Osteocyte (in vitro differentiated cells): Measurements from ENCODE around the gene UGT2B15. TPM values are rescaled to one million over a fixed set of nuclear protein-coding genes. Genes with fewer than 3 reads are reported as not detected.
"Not testable (repeated sequence)": the region's sequence is repeated elsewhere in the genome, so short reads cannot be mapped to it uniquely, and the experiment has no call there.

Experiments
- DNase-seq: peaks from one replicate; pipeline ENCODE4 v3.0.0; 2021; ENCODE audit warnings: mixed read lengths; ENCODE audit not compliant: unreplicated experiment; ENCODE audit errors: extremely low spot score
- H3K27ac Mint-ChIP-seq: one replicate; pipeline ENCODE4 v1.8.0; 2021; ENCODE audit warnings: mild to moderate bottlenecking, mixed read lengths; ENCODE audit not compliant: unreplicated experiment
- H3K27me3 Mint-ChIP-seq: one replicate; pipeline ENCODE4 v1.8.0; 2021; ENCODE audit warnings: mixed read lengths; ENCODE audit not compliant: unreplicated experiment
- H3K36me3 Mint-ChIP-seq: one replicate; pipeline ENCODE4 v1.8.0; 2021; ENCODE audit warnings: mixed read lengths; ENCODE audit not compliant: unreplicated experiment
- H3K4me1 Mint-ChIP-seq: one replicate; pipeline ENCODE4 v1.8.0; 2021; ENCODE audit warnings: mixed read lengths; ENCODE audit not compliant: unreplicated experiment
- H3K4me3 Mint-ChIP-seq: one replicate; pipeline ENCODE4 v1.8.0; 2021; ENCODE audit warnings: mild to moderate bottlenecking, moderate library complexity, mixed read lengths; ENCODE audit not compliant: unreplicated experiment
- H3K9me3 Mint-ChIP-seq: one replicate; pipeline ENCODE4 v1.8.0; 2021; ENCODE audit warnings: mixed read lengths; ENCODE audit not compliant: unreplicated experiment
- CTCF ChIP-seq: fragments of 200-600 bp; sonication (generic); IDR thresholded peaks from 2 replicates; pipeline ENCODE4 v1.5.0; 2021; ENCODE audit warnings: antibody characterized with exemption, mild to moderate bottlenecking, moderate library complexity
- total RNA-seq: library from RNA; stranded (reverse); gene quantifications from 2 replicates; pipeline ENCODE4 v1.2.1, GENCODE V29; 2021

The UGT2B15 gene
- total RNA-seq, 1 donor from 2014 or later: not detected

GRCh38 chr4:68630371-68630770 is 40.1 kb downstream of the UGT2B15 start:
- Mint-ChIP-seq H3K9me3 (no peaks in the 10 kb centered on the region), H3K4me1 (no peaks in the 10 kb centered on the region), H3K4me3 (no peak overlapping the region), H3K27ac (no peak overlapping the region), H3K36me3 (no peaks in the 10 kb centered on the region), H3K27me3 (peaks cover 8% of the 10 kb centered on the region)
- no peak for DNase-seq
- no peak for TF ChIP-seq CTCF

GRCh38 chr4:68622731-68623130 is 47.7 kb downstream of the UGT2B15 start:
- H3K27me3 Mint-ChIP-seq, H3K4me1 Mint-ChIP-seq, H3K9me3 Mint-ChIP-seq: not testable (repeated sequence)

GRCh38 chr4:68617003-68617698 is 53.3 kb downstream of the UGT2B15 start:
- Mint-ChIP-seq H3K27ac (no peak overlapping the region), H3K27me3 (peaks cover 4% of the 10 kb centered on the region), H3K4me3 (no peak overlapping the region), H3K9me3 (no peaks in the 10 kb centered on the region), H3K4me1 (no peaks in the 10 kb centered on the region), H3K36me3 (no peaks in the 10 kb centered on the region)
- no peak for TF ChIP-seq CTCF
- no peak for DNase-seq

More at GRCh38 chr4:68622731-68623130, 47.7 kb downstream of the UGT2B15 start:
- not testable (repeated sequence) for H3K4me3 Mint-ChIP-seq, DNase-seq, H3K27ac Mint-ChIP-seq, H3K36me3 Mint-ChIP-seq

- Mint-ChIP-seq H3K4me3 (no peak overlapping the region), H3K36me3 (no peaks in the 10 kb centered on the region), H3K4me1 (no peaks in the 10 kb centered on the region), H3K9me3 (no peaks in the 10 kb centered on the region), H3K27me3 (no peaks in the 10 kb centered on the region), H3K27ac (no peak overlapping the region)
- TF ChIP-seq CTCF: no peak
- no peak for DNase-seq
These were observed 54.6 kb downstream of the UGT2B15 start for GRCh38 chr4:68615699-68616422.

GRCh38 chr4:68613752-68614151 is 56.7 kb downstream of the UGT2B15 start:
- no peak overlapping the region for H3K27ac Mint-ChIP-seq
- H3K9me3 Mint-ChIP-seq: no peaks in the 10 kb centered on the region
- H3K36me3 Mint-ChIP-seq: no peaks in the 10 kb centered on the region
- DNase-seq: no peak
- TF ChIP-seq CTCF: no peak
- H3K27me3 Mint-ChIP-seq: no peaks in the 10 kb centered on the region
- no peaks in the 10 kb centered on the region for H3K4me1 Mint-ChIP-seq
- H3K4me3 Mint-ChIP-seq: no peak overlapping the region
